NCI-H69 (cell line): ENCODE data around the gene TXNRD1.

Experiments used
- DNase-seq: peaks from one replicate; lab custom pipeline; 2025; lab: John Stamatoyannopoulos, UW

TXNRD1 gene

GRCh38 chr12:104350211-104351056 is 134.9 kb downstream of the TXNRD1 start:
- DNase-seq: no peak

GRCh38 chr12:104351057-104351983 is 135.7 kb downstream of the TXNRD1 start:
- DNase-seq: no peak

DNA sequence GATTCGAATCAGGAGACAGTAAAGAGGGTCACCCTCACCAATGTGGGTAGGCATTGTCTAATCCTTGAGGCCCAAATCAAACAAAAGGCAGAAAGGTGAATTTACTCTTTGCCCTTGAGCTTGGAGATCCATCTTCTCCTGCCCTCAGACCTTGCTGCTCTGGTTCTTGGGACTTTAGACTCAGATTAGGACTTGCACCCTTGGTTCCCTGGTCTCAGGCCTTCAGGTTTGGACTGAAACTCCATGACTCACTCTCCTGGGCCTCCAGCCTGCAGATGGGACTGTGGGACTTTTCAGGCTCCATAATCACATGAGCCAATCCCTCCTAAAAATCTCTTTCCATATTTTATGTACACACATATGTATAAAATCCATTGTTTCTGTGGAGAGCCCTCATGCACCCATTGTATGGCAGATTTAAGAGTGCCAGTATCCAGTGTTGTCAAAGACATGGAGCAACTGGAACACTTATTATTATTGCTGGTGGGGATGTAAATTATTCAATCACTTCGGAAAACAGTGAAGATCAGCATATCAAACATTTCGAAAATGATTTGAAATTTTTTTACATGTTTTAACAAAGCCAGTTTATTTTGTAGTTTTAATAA is 136.6 kb downstream of the TXNRD1 start:
- no peak for DNase-seq

DNA sequence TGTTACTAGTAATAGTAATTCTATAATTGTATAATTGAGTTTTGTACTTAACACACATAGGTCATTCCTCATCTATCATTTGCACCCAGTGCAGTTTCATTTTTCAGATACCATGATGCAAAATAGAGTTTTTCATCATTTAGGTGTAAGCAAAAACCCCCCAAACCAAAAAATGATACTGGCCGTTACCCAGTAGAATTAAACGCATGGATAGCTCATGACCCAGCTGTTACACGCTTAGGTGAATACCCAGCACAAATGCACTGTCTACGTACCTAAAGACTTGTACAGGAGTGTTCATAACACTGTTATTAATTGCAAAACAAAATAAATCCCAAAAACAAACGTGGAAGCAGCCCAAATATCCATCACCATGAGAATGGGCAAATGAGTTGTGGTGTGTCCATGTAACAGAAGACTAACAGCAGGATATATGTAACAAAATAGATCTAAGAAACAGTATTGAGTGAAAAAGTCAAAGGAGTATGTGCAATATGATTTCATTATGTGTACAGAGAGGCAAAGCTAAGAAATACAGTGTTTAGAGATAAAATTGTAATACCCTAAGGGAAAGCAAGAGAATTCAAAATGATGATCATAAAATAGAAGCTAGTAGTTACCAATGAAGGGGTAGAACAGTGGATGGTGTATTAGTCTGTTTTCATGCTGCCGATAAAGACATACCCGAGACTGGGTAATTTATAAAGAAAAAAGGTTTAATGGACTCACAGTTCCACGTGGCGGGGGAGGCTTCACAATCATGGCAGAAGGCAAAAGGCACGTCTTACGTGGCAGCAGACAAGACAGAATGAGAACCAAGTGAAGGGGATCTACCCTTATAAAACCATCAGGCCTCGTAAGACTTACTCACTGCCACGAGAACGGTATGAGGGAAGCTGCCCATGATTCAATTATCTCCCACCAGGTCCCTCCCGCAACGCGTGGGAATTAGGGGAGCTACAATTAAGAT is 137.7 kb downstream of the TXNRD1 start:
- no peak for DNase-seq

DNA sequence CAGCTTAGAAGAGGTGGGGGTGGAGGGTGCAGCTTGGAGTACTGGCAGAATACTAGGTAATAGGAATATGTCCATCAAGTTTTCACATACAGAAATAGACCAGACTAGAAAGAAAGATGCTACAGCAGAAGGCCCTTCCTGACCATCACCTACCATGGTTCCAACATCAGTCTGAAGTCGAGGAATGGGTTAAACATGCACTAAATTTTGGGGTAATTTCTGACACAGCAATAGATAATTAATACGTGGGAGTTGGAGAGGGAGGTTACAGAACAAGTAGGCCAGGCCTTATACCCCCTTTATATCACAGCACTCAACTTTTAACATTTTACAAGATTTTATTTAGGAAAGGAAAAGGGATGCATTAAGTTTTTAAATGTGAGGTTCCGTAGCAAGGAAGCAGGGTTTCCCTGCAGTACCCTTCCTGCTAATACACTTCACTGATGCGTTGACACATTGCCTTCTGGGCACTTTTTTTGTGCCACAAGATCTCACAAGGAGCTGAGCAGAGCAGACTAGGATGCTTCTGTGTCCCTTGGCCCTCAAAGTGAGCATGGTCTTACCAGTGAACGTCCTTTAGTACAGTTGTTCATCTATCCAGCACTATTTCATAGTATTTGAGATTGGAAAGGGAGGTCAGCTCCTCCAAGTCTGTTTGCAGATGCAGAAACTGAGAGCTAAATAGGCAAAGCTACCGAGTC is 138.7 kb downstream of the TXNRD1 start:
- no peak for DNase-seq

DNA sequence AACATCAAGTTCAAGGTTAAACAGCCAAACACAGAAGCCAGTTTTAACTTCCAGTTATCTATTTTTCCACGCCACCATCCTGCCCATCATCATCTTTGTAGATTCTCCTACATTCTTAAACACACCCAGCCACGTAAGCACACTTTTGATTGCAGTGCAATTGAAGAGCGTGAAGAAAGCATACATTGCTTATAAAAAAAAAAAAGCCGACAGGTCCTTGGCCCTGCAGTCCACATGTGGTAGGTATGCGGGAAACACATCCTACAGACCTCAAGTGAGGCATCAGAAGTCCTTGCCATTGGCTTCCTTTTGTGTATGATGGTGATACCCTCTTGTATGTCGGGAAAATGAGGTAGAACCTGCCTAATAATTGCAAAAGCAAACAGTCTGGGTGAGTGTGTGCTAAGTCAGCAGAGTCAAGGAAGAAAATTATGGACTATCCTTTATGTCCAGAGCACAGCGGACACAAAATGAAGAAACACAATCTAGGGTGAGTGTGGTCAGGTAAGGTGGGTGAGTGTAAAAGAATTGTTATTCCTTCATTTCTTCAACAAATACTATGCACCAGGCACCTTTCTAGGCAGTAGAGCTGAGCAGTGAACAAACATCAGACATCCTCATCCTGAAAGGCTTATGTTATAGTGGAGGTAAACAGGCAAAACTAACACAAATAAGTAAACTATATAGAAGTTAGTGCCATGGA is 139.4 kb downstream of the TXNRD1 start:
- no peak for DNase-seq

GRCh38 chr12:104355630-104356029 is 140.1 kb downstream of the TXNRD1 start:
- DNase-seq: no peak

DNA sequence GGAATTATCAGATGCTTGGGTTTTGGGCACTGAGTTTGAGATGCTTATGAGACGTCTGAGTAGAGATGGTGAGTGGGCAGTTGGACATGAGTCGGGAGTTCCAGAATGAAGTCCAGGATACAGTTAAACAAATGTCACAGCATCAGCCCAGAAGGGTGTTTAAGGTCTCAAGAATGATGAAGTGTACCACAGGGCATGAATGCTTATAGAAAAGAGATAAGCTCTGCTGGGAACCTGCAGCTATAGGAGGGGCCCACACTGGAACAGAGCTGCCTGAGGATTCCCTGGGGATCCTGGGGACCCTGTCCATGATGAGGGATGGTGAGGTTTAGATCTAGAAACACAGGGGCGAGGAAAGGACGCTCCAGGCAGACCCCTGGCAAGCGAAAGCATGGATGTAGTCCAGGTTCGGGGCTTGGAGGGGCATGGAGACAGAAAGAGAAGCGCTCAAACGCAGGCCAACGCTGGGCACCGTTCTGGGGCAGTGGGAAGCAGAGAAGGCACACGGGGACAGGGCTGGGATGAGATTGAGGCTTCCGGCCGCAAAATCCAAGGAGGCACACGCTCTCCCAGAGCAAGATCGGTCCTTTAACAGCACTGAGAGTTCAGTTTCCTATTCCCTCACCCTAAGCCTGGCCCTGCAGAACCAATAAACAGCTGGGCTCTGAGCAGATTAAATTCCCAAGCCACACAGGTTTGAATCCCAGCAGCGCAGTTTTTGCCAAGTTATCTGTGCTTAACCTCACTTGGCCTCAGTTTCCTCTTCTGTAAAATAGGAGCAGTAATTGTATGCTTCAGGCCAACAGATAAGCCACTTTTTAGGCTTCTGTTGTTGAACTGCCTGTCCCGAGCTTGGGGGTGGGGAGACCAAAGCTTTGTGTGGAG is 140.9 kb downstream of the TXNRD1 start:
- no peak for DNase-seq

DNA sequence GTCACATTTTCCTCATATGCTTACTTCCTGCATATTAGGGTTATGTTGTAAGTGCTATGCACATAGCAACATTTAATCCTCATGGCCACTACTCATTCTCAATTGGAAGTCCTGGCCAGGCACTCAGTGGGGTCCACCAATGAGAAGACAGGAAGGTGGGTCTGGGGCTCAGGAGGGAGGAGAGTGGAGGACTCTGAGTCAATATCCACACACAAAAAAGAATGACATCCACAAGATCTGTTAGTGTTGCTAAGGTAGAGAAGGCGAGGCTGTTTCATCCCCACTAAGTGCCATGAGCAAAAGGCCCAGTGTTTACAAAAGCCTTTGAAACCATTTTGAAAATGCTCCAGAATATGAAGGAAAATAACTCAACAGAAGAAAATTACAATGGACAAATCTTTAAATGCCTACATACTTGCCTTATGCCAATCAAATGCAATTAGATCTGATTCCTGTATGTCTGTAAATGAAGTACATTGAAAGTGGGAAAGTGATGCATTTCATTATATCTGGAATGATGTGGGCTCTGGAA is 141.9 kb downstream of the TXNRD1 start:
- peak; percentile 62 for DNase-seq

GRCh38 chr12:104358353-104359003 is 142.9 kb downstream of the TXNRD1 start:
- DNase-seq: peak; percentile 68

DNA sequence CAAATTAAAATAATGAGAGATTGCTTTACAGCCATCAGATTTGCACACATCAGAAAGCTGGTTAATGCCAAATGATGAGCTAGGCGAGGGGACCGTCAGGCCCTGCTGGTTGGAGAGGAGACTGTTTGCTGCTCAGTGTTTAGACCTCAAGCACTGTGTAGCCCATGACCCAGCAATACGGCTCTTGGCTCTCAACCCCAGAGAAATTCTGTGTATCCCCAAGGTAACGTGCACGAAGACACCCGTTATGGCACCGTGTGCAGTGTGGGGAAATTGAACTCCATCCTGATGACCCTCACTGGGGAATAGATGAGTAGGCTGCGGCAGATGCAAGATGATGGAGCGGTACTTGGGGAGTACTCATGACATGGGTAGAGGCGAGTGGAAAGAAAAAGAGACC is 143.6 kb downstream of the TXNRD1 start:
- DNase-seq: no peak

- no peak for DNase-seq
These were observed 144.6 kb downstream of the TXNRD1 start for GRCh38 chr12:104360157-104360556.

DNA sequence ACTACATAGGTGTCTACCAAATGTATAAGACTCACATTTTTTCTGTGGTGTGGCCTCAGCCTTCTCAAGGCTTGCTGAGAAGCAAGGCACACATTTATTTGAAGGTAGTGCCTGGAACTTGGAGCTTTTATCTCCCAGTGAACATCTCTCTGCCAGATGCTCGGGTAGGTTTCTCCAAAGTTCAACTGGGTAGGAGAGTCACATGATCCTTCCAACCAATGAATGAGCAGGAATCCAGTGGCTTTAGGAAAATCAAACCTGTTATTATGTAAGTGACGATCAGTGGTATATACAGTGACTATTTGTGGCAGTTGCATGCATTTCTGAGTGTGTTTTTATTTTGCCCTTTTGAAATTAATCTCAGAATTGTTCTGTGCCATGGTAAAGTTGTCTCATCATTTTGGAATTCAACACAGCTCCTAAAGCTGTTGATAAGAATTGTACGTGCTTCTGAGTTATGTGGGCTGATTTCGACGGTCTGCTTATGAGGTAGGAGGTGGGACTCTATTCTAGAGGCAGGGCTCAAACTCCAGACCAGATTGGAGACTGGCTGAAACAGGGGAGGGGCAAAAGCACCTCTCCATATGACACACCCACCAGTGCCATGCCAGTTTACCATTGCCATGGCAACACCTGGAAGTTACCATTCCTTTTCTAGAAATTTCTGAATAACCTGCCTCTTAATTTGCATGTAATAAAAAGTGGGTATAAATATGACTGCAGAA is 145.6 kb downstream of the TXNRD1 start:
- DNase-seq: no peak

DNA sequence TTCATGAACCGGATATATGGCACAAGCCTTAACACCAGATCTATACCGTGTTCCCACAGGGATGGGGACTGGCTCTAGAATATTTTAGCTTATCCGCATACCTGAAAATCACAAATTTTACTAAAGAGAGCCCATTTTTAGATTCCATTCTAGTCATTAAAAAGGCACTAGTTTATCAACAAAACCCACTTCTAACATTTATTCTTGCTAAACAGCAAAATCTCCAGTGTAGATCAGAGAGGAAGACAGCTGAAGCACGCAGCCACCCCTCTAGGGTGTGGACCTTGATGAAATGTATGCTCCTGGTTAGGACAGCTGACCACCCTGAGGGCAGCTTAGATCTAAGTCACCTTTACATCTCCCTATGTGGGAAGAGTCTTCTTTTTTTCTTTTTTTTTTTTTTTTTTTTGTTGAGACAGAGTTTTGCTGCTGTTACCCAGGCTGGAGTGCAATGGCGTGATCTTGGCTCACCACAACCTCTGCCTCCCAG is 150.4 kb downstream of the TXNRD1 start:
- DNase-seq: no peak

- no peak for DNase-seq
These were observed 154.1 kb downstream of the TXNRD1 start for GRCh38 chr12:104369708-104370107.

GRCh38 chr12:104371043-104371870 is 155.7 kb downstream of the TXNRD1 start:
- DNase-seq: no peak
